SU-DHL-6 (cell line): ENCODE results near the gene MYO9A.

ENCODE experiments used
- H2AFZ ChIP-seq: fragments of 200-600 bp; sonication (generic); 2 replicates; pipeline ENCODE4 v1.6.1; 2014; ENCODE audit warnings: low read depth, mild to moderate bottlenecking, moderate library complexity, mixed read lengths, antibody characterized with exemption, low read length; ENCODE audit not compliant: severe bottlenecking
- H3F3A ChIP-seq: fragments of 200-600 bp; shearing (Covaris generic); 2 replicates; pipeline ENCODE4 v1.6.0; 2016; ENCODE audit warnings: antibody characterized with exemption, mild to moderate bottlenecking; ENCODE audit not compliant: insufficient read depth
- H3K27ac ChIP-seq: fragments of 200-600 bp; sonication (generic); 2 replicates; pipeline ENCODE4 v1.5.1; 2016; ENCODE audit warnings: low read depth, mild to moderate bottlenecking, low read length, moderate library complexity, mixed read lengths
- H3K27me3 ChIP-seq: fragments of 200-600 bp; sonication (generic), shearing (Covaris generic); 2 replicates; pipeline ENCODE4 v1.6.0; 2014; ENCODE audit warnings: mild to moderate bottlenecking, low read length
- H3K36me3 ChIP-seq: fragments of 200-600 bp; sonication (generic); 2 replicates; pipeline ENCODE4 v1.6.1; 2014; ENCODE audit warnings: mild to moderate bottlenecking, low read length, mixed read lengths
- H3K4me2 ChIP-seq: fragments of 300-600, 200-600 bp; shearing (Covaris generic), sonication (generic); 2 replicates; pipeline ENCODE4 v1.6.0; 2014; ENCODE audit warnings: low read length, low read depth, mild to moderate bottlenecking; ENCODE audit not compliant: poor library complexity, severe bottlenecking
- H3K4me3 ChIP-seq: fragments of 200-600 bp; sonication (generic); 2 replicates; pipeline ENCODE4 v1.5.1; 2014; ENCODE audit warnings: antibody characterized with exemption, low read length, mild to moderate bottlenecking, mixed read lengths; ENCODE audit not compliant: insufficient read depth, poor library complexity, severe bottlenecking
- H3K79me2 ChIP-seq: fragments of 200-600 bp; sonication (generic); 2 replicates; pipeline ENCODE4 v1.6.1; 2014; ENCODE audit warnings: mild to moderate bottlenecking, low read length, moderate library complexity; ENCODE audit not compliant: insufficient read depth
- H3K9ac ChIP-seq: fragments of 200-600 bp; sonication (generic); 2 replicates; pipeline ENCODE4 v1.7.0; 2014; ENCODE audit warnings: mild to moderate bottlenecking, low read length
- H3K9me2 ChIP-seq: fragments of 200-600 bp; sonication (generic); replicated peaks from 2 replicates; pipeline ENCODE4 v1.6.1; 2014; ENCODE audit warnings: low read length; ENCODE audit not compliant: insufficient read depth
- H3K9me3 ChIP-seq: fragments of 200-600 bp; sonication (generic); 2 replicates; pipeline ENCODE4 v1.6.1; 2014; ENCODE audit warnings: low read length, mixed read lengths; ENCODE audit not compliant: insufficient read depth
- H4K20me1 ChIP-seq: fragments of 200-600 bp; sonication (generic); 2 replicates; pipeline ENCODE4 v1.6.1; 2014; ENCODE audit warnings: low read depth, mild to moderate bottlenecking, antibody characterized with exemption, low read length, moderate library complexity, mixed read lengths
- CTCF ChIP-seq: fragments of 200-600 bp; sonication (generic); IDR thresholded peaks from one replicate; pipeline ENCODE4 v1.5.1; 2017; ENCODE audit warnings: antibody characterized with exemption, mild to moderate bottlenecking, low read length, moderate library complexity; ENCODE audit not compliant: insufficient read depth, poor library complexity, severe bottlenecking
- EZH2phosphoT487 ChIP-seq: fragments of 200-600 bp; sonication (generic), shearing (Covaris generic); conservative IDR thresholded peaks from 2 replicates; pipeline ENCODE4 v1.6.1; 2018; ENCODE audit warnings: mild to moderate bottlenecking, antibody characterized with exemption, low read length, moderate library complexity, mixed read lengths

Gene MYO9A

DNA sequence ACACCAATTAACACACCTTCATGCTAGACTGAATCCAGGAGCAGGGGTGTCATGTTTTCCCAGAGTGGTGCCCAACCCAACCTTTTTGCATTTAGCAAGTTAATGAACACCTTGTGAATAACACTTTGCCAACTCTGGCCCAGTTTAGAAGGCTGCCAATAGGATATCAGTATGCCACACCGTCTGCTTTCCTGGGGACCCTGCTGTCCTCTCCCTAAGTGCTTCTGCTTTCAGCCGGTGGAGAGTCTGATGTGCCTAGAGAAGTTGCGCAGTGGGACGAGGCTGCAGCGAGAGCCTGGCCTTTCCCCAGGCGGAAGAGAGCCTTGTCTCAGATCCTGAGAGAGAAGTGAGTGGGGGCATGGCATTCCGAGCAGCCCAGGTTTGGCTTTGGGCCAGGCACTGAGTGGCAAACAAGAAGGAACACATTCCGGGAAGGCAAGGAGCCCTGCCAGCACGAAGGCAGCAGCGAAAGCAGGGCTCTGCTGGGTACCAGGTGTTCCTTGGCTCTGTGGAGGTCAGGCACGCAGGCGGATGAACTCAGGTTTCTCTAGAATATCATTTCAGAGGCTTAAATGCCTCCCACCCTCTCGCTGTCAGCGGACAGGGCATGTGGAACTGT is 37.2 kb upstream of the MYO9A start:
- Histone ChIP-seq H3K4me2 (peak overlapping the region; percentile 41), H4K20me1 (no peaks in the 10 kb centered on the region), H3K27ac (no peak overlapping the region), H3K27me3 (no peaks in the 10 kb centered on the region), H3K4me3 (no peak overlapping the region), H3K9me3 (no peaks in the 10 kb centered on the region), H3K9ac (no peak overlapping the region), H3K9me2 (no peaks in the 10 kb centered on the region), H2AFZ (no peak overlapping the region), H3F3A (no peaks in the 10 kb centered on the region), H3K79me2 (no peaks in the 10 kb centered on the region), H3K36me3 (no peaks in the 10 kb centered on the region)
- TF ChIP-seq CTCF, result no peak
- TF ChIP-seq EZH2phosphoT487, result no peak

- H3K36me3 ChIP-seq, result no peaks in the 10 kb centered on the region
- no peak overlapping the region for H3K4me3 ChIP-seq
- no peak overlapping the region for H3K27ac ChIP-seq
- no peak overlapping the region for H3K4me2 ChIP-seq
- TF ChIP-seq EZH2phosphoT487, result no peak
- no peak for TF ChIP-seq CTCF
- H3K9me2 ChIP-seq, result no peaks in the 10 kb centered on the region
- H3K9ac ChIP-seq, result no peak overlapping the region
- H3K9me3 ChIP-seq, result no peaks in the 10 kb centered on the region
- H3K27me3 ChIP-seq, result no peaks in the 10 kb centered on the region
- H2AFZ ChIP-seq, result no peak overlapping the region
- H4K20me1 ChIP-seq, result no peaks in the 10 kb centered on the region
- no peaks in the 10 kb centered on the region for H3F3A ChIP-seq
- no peaks in the 10 kb centered on the region for H3K79me2 ChIP-seq
Measured at GRCh38 chr15:72154316-72154715, 36.4 kb upstream of the MYO9A start.

- H3F3A ChIP-seq, result no peaks in the 10 kb centered on the region
- TF ChIP-seq EZH2phosphoT487 (no peak), CTCF (no peak)
- H3K79me2 ChIP-seq, result no peaks in the 10 kb centered on the region
Measured at GRCh38 chr15:72153269-72154000, 35.5 kb upstream of the MYO9A start.

More at GRCh38 chr15:72153269-72154000, 35.5 kb upstream of the MYO9A start:
- H3K4me3 ChIP-seq, result no peak overlapping the region
- no peak overlapping the region for H3K27ac ChIP-seq
- no peaks in the 10 kb centered on the region for H3K9me3 ChIP-seq
- no peaks in the 10 kb centered on the region for H4K20me1 ChIP-seq
- no peak overlapping the region for H3K9ac ChIP-seq
- H3K36me3 ChIP-seq, result no peaks in the 10 kb centered on the region
- no peaks in the 10 kb centered on the region for H3K27me3 ChIP-seq
- H3K4me2 ChIP-seq, result no peak overlapping the region
- no peaks in the 10 kb centered on the region for H3K9me2 ChIP-seq
- no peak overlapping the region for H2AFZ ChIP-seq
